ENCODE data around the gene CYB561. TPM values are rescaled to one million over a fixed set of nuclear protein-coding genes. Genes with fewer than 3 reads are reported as not detected.

CYB561 gene
- total and polyA plus RNA-seq, 2 of the 4 experiments (the other 2 are of a cell fraction) = 2.5 to 3.0 TPM

DNA sequence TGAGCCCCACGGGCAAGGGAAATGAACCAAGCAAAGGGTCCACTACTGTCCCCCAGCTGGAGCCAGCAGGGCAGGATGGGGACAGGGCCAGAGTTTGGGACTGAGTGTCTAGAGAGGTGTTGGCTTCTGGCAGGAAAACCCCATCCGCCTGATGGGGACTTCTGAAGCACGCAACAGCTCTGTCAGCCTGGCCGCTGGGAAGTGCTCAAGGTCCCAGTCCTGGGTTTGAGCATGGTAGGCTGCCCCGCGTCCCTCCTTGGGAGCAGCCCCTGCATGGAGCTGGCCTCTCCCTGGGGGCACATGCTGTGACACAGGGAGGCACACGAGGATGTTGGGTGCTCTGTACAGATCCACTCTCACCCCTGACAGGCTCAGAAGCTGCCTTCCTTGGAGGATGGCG, 45.3 kb upstream of the CYB561 start:
- Histone ChIP-seq H2AFZ (replicated peaks; ENCODE audit: low read length, poor library complexity) (no peak overlapping the region), H3K27me3 (ENCODE audit: control insufficient read depth, insufficient read depth, low read length) (peaks cover 9% of the 10 kb centered on the region; the same call in 1 of the 2 replicates), H4K20me1 (ENCODE audit: insufficient read depth, low read length) (no peaks in the 10 kb centered on the region), H3K14ac (replicated peaks; ENCODE audit: low read depth, low read length) (no peak overlapping the region), H4K91ac (ENCODE audit: insufficient read depth, low read depth, low read length) (no peak overlapping the region), H3K18ac (ENCODE audit: low read depth, low read length) (no peak overlapping the region), H2BK120ac (ENCODE audit: low read depth, low read length) (peak overlapping the region; percentile 34; the same call in 1 of the 2 replicates), H3K4ac (ENCODE audit: low read depth, low read length) (0 out of 2 replicates have a peak overlapping the region, but pooled peaks have one; percentile 22), H3K56ac (ENCODE audit: extremely low read depth, insufficient read depth, low read length) (no peak overlapping the region), H4K8ac (ENCODE audit: low read depth in 2 of 2, low read length in 2 of 2) (no peak overlapping the region), H3K4me2 (ENCODE audit: low read depth, low read length) (no peak overlapping the region), H3K9me3 (ENCODE audit: control insufficient read depth, insufficient read depth, low read length) (no peaks in the 10 kb centered on the region), H3K36me3 (ENCODE audit: control insufficient read depth, insufficient read depth, low read length) (no peaks in the 10 kb centered on the region), H2BK15ac (ENCODE audit: low read depth, low read length) (no peak overlapping the region), H2BK20ac (ENCODE audit: low read depth, low read length) (no peak overlapping the region), H2BK5ac (ENCODE audit: low read depth, low read length, poor library complexity, severe bottlenecking) (no peak overlapping the region), H3K23ac (ENCODE audit: low read depth, low read length) (no peak overlapping the region), H4K5ac (ENCODE audit: low read depth, low read length) (no peak overlapping the region), H3K4me3 (ENCODE audit: insufficient read depth, low read depth, low read length) (no peak overlapping the region), H3K4me1 (ENCODE audit: control insufficient read depth, insufficient read depth, low read length) (peaks cover 17% of the 10 kb centered on the region), H2AK5ac (ENCODE audit: low read depth, low read length) (no peak overlapping the region), H3K79me1 (ENCODE audit: low read depth in 1 of 2, low read length in 2 of 2) (no peaks in the 10 kb centered on the region), H2AK9ac (replicated peaks; ENCODE audit: low read depth, low read length, poor library complexity) (peak overlapping the region; percentile 23), H3K9me1 (ENCODE audit: insufficient read depth, low read length) (peaks cover 13% of the 10 kb centered on the region), H3K27ac (ENCODE audit: insufficient read depth, low read length) (no peak overlapping the region), H3K9ac (ENCODE audit: low read depth, low read length) (no peak overlapping the region)
- in situ Hi-C loops (cut with MboI; ENCODE audit: low sequenced_read_pairs) (no loop called here), intact Hi-C loops (cut with micrococcal nuclease) (no loop called here), dilution Hi-C loops (cut with HindIII; ENCODE audit: low sequenced_read_pairs, unreplicated experiment) (no loop called here)
- no TSS peak for BruUV-seq (replicated peaks)
- WGBS, 2 experiments (ENCODE audit: extremely low coverage in 2 of 2, insufficient read length in 1 of 2) = 79% methylated on average over 3 of the region's 8 CpGs; no CpG with 5 or more reads in 1 of the 2 experiments
- no peak for ATAC-seq (ENCODE audit: low read depth)
- DNase-seq = no peak
- ChIA-PET POLR2A (ENCODE audit: unreplicated experiment) (no interaction called here), CTCF (interaction anchor here (1.2 kb wide), 1 partner anchor 12 kb away, joined by 5 read pairs; no protein-coding TSS in a partner anchor)
- TF ChIP-seq SMC3 (IDR thresholded peaks at IDR 0.05; ENCODE audit: low read depth, low read length) (no peak), CHD1 (IDR thresholded peaks at IDR 0.05; ENCODE audit: low read depth, low read length) (no peak), RFX5 (IDR thresholded peaks at IDR 0.05; ENCODE audit: low read depth, low read length) (no peak), MAZ (IDR thresholded peaks at IDR 0.05; ENCODE audit: borderline replicate concordance, low read depth, low read length) (no peak), CEBPB (IDR thresholded peaks at IDR 0.05; ENCODE audit: low read depth, low read length) (no peak)
- TF ChIP-seq, protein P1, sequence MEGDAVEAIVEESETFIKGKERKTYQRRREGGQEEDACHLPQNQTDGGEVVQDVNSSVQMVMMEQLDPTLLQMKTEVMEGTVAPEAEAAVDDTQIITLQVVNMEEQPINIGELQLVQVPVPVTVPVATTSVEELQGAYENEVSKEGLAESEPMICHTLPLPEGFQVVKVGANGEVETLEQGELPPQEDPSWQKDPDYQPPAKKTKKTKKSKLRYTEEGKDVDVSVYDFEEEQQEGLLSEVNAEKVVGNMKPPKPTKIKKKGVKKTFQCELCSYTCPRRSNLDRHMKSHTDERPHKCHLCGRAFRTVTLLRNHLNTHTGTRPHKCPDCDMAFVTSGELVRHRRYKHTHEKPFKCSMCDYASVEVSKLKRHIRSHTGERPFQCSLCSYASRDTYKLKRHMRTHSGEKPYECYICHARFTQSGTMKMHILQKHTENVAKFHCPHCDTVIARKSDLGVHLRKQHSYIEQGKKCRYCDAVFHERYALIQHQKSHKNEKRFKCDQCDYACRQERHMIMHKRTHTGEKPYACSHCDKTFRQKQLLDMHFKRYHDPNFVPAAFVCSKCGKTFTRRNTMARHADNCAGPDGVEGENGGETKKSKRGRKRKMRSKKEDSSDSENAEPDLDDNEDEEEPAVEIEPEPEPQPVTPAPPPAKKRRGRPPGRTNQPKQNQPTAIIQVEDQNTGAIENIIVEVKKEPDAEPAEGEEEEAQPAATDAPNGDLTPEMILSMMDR (conservative IDR thresholded peaks at IDR 0.05; ENCODE audit: low read depth, low read length) = no peak

All from IMR-90 (cell line).